Suprapubic skin (tissue), 4 donors: Measurements from ENCODE around the gene RHOXF2B. TPM values are rescaled to one million over a fixed set of nuclear protein-coding genes. Genes with fewer than 3 reads are reported as not detected.
"Not testable (repeated sequence)": the region's sequence is repeated elsewhere in the genome, so short reads cannot be mapped to it uniquely, and the experiment has no call there.

Experiments
- DNase-seq, 2 donors: peaks; one replicate each; pipeline ENCODE4 v3.0.0-alpha.2; 2019; ENCODE audit warnings: low spot score in 2 of 2
- H3K27ac ChIP-seq: fragments of 200-600 bp; sonication (generic); one replicate; pipeline ENCODE4 v1.5.1; 2019
- H3K27me3 ChIP-seq: fragments of 200-600 bp; sonication (generic); one replicate; pipeline ENCODE4 v1.5.1; 2019
- H3K36me3 ChIP-seq: fragments of 200-600 bp; sonication (generic); one replicate; pipeline ENCODE4 v1.5.1; 2019
- H3K4me1 ChIP-seq: fragments of 200-600 bp; sonication (generic); one replicate; pipeline ENCODE4 v1.5.1; 2019
- H3K4me3 ChIP-seq: fragments of 200-600 bp; sonication (generic); one replicate; pipeline ENCODE4 v1.5.1; 2019; ENCODE audit warnings: mild to moderate bottlenecking
- H3K9me3 ChIP-seq: fragments of 200-600 bp; sonication (generic); one replicate; pipeline ENCODE4 v1.5.1; 2019
- CTCF ChIP-seq, 2 donors: fragments of 200-600 bp in 1 of 2; fragments of 450-650 bp in 1 of 2; sonication (generic) in 1 of 2; IDR thresholded peaks; one replicate each; pipeline ENCODE4 v1.5.1; 2016 to 2019; ENCODE audit warnings: antibody characterized with exemption in 2 of 2, mild to moderate bottlenecking in 1 of 2, moderate library complexity in 1 of 2
- EP300 ChIP-seq: sonication (generic); formaldehyde crosslinking; IDR thresholded peaks from one replicate; pipeline ENCODE4 v1.6.1; 2017; ENCODE audit warnings: antibody characterized with exemption
- POLR2A ChIP-seq, 2 donors: fragments of 450-650 bp; IDR thresholded peaks; one replicate each; pipeline ENCODE4 v1.6.1; 2017; ENCODE audit warnings: antibody characterized with exemption in 2 of 2, mild to moderate bottlenecking in 2 of 2, moderate library complexity in 2 of 2
- POLR2AphosphoS5 ChIP-seq, 3 donors: sonication (generic); formaldehyde crosslinking; IDR thresholded peaks; one replicate each; pipeline ENCODE4 v1.6.1; 2017; ENCODE audit warnings: antibody characterized with exemption in 3 of 3
- WGBS: methylation state at CpG from one replicate; pipeline ENCODE4 v1.1.5; 2018; 5-methylcytosine and 5-hydroxymethylcytosine counted together
- total RNA-seq, 4 donors: library from RNA; depleted of rRNA; stranded (reverse); fragments of >200 nt; gene quantifications; one replicate each; pipeline ENCODE4 v1.1.0, GENCODE V29; 2016

The RHOXF2B gene
- total RNA-seq, 4 donors from 2014 or later, result not detected

- WGBS, result 66% methylated on average over 2 of the region's 2 CpGs
Observed at GRCh38 chrX:120090208-120090607, 12.7 kb upstream of the RHOXF2B start.

GRCh38 chrX:120087289-120088017 lies 10.0 kb upstream of the RHOXF2B start:
- TF ChIP-seq POLR2A (IDR thresholded peaks at IDR 0.05), result no peak
- TF ChIP-seq CTCF (IDR thresholded peaks at IDR 0.05), result no peak
- TF ChIP-seq POLR2AphosphoS5 (IDR thresholded peaks at IDR 0.05), result no peak
- H3K4me3 ChIP-seq, result no peak overlapping the region
- no peak overlapping the region for H3K27ac ChIP-seq
- H3K27me3 ChIP-seq, result no peaks in the 10 kb centered on the region
- H3K9me3 ChIP-seq, result no peaks in the 10 kb centered on the region
- no peak for DNase-seq
- H3K4me1 ChIP-seq, result no peaks in the 10 kb centered on the region
- no peaks in the 10 kb centered on the region for H3K36me3 ChIP-seq
- 68% methylated on average over 10 of the region's 10 CpGs for WGBS

More at GRCh38 chrX:120090208-120090607, 12.7 kb upstream of the RHOXF2B start:
- DNase-seq, result no peak
- H3K36me3 ChIP-seq, result no peaks in the 10 kb centered on the region
- H3K9me3 ChIP-seq, result no peaks in the 10 kb centered on the region
- H3K4me3 ChIP-seq, result no peak overlapping the region
- no peak overlapping the region for H3K27ac ChIP-seq
- no peaks in the 10 kb centered on the region for H3K4me1 ChIP-seq
- no peaks in the 10 kb centered on the region for H3K27me3 ChIP-seq
- TF ChIP-seq CTCF (IDR thresholded peaks at IDR 0.05) (no peak), EP300 (no peak), POLR2A (IDR thresholded peaks at IDR 0.05) (no peak)

DNA sequence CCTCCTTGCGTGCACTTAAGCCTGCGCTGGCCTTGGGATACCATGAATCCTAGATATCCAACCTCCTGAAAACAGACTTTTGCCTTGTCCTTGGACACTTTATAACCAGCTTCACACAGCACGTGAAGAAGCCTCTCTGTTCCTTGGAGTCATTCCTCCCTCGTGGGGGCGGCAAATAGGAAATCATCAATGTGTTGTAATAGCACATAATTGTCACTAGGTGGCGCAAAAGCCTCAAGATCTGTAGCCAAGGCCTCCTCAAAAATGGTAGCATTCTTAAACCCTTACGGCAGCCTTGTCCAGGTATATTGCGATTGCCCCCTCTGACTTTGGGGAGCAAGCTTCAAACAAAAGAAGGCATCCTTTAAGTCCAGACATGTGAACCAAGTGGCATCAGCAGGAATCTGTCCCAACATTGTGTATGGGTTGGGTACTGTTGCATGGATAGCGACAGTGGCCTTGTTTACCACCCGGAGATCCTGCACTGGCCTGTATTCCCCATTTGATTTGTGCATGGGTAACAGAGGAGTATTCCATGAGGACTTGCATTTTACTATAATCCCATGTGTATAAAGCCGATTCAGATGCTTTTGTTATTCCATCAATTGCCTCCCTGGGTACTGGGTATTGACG lies 8.2 kb upstream of the RHOXF2B start:
- WGBS, result no CpG with 5 or more reads among the region's 12 CpGs
- H3K9me3 ChIP-seq, H3K4me3 ChIP-seq, DNase-seq, H3K4me1 ChIP-seq, H3K27ac ChIP-seq, H3K36me3 ChIP-seq, H3K27me3 ChIP-seq: not testable (repeated sequence)

DNA sequence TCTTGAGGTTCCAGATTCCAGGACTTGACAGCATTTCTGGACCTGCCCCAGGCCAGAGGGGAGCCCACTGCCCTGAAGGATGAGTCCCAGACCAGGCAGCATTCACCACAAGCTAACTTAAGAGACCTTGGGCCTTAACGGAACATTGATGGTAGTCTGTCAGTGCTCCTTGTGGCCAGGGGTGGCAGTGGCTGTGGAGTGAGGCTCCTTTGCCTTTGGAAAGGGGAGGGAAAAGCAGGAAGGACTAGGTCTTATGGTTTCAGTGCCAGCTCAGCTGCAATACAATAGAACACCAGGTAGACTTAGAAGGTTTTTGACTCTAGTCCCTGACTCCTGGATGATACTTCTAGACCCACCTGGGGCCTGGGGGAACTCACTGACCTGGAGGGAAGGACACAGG lies 11.3 kb downstream of the RHOXF2B start:
- WGBS, result 50% methylated on average over 1 of the region's 1 CpG
- DNase-seq, H3K27me3 ChIP-seq: not testable (repeated sequence)

DNA sequence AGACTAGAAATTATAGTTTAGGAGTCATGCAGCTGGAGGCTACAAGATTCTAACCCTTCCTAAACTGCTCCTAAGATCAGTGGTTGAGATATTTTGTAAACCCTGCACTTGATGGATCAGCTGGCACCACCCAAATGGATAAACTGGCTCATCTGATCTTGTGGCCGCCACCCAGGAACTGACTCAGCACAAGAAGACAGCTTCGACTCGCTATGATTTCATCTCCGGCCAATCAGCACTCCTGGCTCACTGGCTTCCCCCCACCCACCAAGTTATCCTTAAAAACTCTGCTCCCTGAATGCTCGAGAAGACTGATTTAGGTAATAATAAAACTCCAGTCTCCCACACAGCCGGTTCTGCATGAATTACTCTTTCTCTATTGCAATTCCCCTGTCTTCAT lies 34.8 kb downstream of the RHOXF2B start:
- DNase-seq, H3K36me3 ChIP-seq, H3K27me3 ChIP-seq, H3K27ac ChIP-seq, H3K4me1 ChIP-seq, H3K4me3 ChIP-seq, H3K9me3 ChIP-seq: not testable (repeated sequence)
- WGBS, result no CpG with 5 or more reads among the region's 6 CpGs

More for the DNA sequence above, 11.3 kb downstream of the RHOXF2B start:
- H3K36me3 ChIP-seq, H3K4me3 ChIP-seq, H3K4me1 ChIP-seq, H3K9me3 ChIP-seq, H3K27ac ChIP-seq: not testable (repeated sequence)

GRCh38 chrX:120042247-120042646 lies 35.2 kb downstream of the RHOXF2B start:
- not testable (repeated sequence) for H3K27me3 ChIP-seq, DNase-seq, H3K36me3 ChIP-seq, H3K9me3 ChIP-seq, H3K27ac ChIP-seq, H3K4me1 ChIP-seq, H3K4me3 ChIP-seq
- WGBS, result no CpG with 5 or more reads among the region's 2 CpGs

GRCh38 chrX:120040176-120040575 lies 37.3 kb downstream of the RHOXF2B start:
- WGBS, result no CpG with 5 or more reads among the region's 6 CpGs

GRCh38 chrX:120039087-120039733 lies 38.3 kb downstream of the RHOXF2B start:
- not testable (repeated sequence) for H3K27ac ChIP-seq, H3K9me3 ChIP-seq, H3K4me1 ChIP-seq, H3K4me3 ChIP-seq, DNase-seq, H3K36me3 ChIP-seq, H3K27me3 ChIP-seq
- no CpG with 5 or more reads among the region's 8 CpGs for WGBS

More at GRCh38 chrX:120040176-120040575, 37.3 kb downstream of the RHOXF2B start:
- not testable (repeated sequence) for DNase-seq, H3K36me3 ChIP-seq, H3K4me3 ChIP-seq, H3K9me3 ChIP-seq, H3K27me3 ChIP-seq, H3K4me1 ChIP-seq, H3K27ac ChIP-seq
